ENCODE measurements around the gene FFAR1.

DNA sequence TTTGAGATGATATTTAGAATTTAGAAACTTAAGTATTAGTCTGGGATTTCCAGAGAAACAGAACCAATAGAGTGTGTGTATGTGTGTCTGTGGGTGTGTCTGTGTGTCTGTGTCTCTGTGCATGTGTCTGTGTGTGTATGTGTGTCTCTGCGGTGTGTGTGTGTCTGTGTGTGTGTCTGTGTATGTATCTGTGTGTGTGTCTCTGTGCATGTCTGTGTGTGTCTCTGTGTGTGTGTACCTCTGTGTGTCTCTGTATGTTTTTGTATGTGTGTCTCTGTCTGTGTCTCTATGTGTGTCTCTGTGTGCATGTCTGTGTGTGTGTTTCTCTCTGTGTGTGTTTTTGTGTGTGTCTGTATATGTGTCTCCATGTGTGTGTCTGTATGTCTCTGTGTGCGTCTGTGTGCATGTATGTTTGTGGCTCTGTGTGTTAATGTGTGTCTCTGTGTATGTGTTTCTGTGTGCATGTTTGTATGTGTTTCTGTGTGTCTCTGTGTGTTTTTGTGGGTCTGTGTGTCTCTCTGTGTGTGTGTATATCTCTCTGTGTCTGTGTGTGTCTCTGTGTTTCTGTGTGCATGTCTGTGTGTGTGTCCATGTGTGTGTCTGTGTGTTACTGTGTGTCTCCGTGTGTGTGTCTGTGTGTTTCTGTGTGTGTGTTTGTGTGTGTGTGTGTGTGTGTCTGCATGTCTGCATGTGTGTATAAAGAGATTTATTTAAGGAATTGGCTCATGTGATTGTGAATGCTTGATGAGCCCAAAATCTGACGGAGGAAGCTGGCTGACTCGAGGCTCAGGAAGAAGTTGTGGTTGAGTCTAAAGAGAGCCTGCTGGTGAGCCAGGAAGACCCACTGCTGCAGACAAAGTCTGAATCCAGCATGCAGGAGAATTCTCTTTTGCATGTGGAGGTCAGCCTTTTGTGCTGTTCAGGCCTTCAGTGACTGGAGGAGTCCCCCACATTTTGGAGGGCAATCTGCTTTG lies 45.3 kb downstream of the FFAR1 start:
- TF ChIP-seq, protein P1, sequence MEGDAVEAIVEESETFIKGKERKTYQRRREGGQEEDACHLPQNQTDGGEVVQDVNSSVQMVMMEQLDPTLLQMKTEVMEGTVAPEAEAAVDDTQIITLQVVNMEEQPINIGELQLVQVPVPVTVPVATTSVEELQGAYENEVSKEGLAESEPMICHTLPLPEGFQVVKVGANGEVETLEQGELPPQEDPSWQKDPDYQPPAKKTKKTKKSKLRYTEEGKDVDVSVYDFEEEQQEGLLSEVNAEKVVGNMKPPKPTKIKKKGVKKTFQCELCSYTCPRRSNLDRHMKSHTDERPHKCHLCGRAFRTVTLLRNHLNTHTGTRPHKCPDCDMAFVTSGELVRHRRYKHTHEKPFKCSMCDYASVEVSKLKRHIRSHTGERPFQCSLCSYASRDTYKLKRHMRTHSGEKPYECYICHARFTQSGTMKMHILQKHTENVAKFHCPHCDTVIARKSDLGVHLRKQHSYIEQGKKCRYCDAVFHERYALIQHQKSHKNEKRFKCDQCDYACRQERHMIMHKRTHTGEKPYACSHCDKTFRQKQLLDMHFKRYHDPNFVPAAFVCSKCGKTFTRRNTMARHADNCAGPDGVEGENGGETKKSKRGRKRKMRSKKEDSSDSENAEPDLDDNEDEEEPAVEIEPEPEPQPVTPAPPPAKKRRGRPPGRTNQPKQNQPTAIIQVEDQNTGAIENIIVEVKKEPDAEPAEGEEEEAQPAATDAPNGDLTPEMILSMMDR (conservative IDR thresholded peaks at IDR 0.05): no peak
- TF ChIP-seq EZH2 (IDR thresholded peaks at IDR 0.05; ENCODE audit: low read depth): no peak

Measured in PC-9 (cell line).